ENCODE results near the gene CYP1A2.
"Not testable (repeated sequence)": the region's sequence is repeated elsewhere in the genome, so short reads cannot be mapped to it uniquely, and the experiment has no call there.

CYP1A2 gene

DNA sequence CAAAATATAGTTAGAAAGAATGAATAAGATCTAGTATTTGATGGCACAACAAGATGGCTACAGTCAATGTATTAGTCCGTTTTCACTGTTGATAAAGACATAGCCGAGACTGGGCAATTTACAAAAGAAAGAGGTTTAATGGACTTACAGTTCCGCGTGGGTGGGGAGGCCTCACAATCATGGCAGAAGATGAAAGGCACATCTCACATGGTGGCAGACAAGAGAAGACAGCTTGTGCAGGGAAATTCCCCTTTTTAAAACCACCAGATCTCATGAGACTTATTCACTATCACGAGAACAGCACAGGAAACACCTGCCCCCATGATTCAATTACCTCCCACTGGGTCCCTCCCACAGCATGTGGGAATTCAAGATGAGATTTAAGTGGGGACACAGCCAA lies 10.4 kb upstream of the CYP1A2 start:
- DNase-seq (ENCODE audit: low read depth in 2 of 2) = not testable (repeated sequence)

DNA sequence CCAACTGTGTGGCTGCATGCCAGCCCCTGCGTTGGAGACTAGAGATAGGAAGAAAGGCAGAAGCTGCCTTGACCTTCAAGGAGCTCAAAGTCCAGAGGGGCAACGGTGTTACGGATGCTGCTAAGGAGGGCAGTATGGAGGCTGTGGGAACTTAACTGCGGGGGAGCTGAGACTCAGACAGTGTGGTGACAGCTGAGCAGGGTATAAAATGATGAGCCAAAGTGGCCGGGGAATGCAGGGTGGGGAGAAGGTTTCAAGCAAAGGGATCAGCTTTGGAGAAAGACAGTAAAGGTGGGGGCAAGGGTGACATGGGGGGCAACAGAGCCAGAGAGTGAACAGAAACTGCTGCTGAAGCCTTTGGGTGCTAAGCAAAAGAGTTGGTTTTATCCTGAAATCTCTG lies 6.2 kb upstream of the CYP1A2 start:
- no peak for DNase-seq (ENCODE audit: low read depth in 2 of 2)

- no peak for DNase-seq (ENCODE audit: low read depth in 2 of 2)
These were observed 2.3 kb upstream of the CYP1A2 start for GRCh38 chr15:74746389-74746788.

DNA sequence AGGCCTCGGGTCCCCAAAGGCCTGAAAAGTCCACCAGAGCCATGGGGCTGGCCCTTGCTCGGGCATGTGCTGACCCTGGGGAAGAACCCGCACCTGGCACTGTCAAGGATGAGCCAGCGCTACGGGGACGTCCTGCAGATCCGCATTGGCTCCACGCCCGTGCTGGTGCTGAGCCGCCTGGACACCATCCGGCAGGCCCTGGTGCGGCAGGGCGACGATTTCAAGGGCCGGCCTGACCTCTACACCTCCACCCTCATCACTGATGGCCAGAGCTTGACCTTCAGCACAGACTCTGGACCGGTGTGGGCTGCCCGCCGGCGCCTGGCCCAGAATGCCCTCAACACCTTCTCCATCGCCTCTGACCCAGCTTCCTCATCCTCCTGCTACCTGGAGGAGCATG lies 1.2 kb downstream of the CYP1A2 start:
- DNase-seq (ENCODE audit: low read depth in 2 of 2) = no peak

GRCh38 chr15:74750751-74751150 lies 2.1 kb downstream of the CYP1A2 start:
- no peak for DNase-seq (ENCODE audit: low read depth in 2 of 2)

GRCh38 chr15:74752011-74752410 lies 3.4 kb downstream of the CYP1A2 start:
- no peak for DNase-seq (ENCODE audit: low read depth in 2 of 2)

DNA sequence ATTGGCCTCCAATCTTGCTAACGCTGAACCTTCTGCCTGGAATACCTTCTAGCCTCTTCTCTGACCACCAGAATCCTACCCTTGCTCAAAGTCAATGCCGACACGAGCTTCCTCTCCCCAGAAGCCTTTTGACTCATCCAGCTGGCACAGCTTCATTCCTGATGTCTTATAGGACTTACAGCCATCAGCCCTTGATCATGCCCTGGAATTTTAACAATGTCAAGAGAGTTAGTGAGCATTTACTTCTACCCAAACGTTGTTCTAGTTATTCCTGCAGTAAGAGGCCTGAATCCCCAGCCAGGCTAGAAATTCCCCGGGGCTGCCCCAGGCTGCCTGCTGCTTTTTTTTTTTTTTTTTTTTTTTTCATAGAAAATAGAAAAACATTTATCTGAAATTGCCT lies 3.9 kb downstream of the CYP1A2 start:
- DNase-seq (ENCODE audit: low read depth in 2 of 2) = no peak

- no peak for DNase-seq (ENCODE audit: low read depth in 2 of 2)
These were observed 6.1 kb downstream of the CYP1A2 start for GRCh38 chr15:74754593-74755215.

- DNase-seq (ENCODE audit: low read depth in 2 of 2) = no peak
These were observed 10.1 kb downstream of the CYP1A2 start for GRCh38 chr15:74758736-74759135.

DNA sequence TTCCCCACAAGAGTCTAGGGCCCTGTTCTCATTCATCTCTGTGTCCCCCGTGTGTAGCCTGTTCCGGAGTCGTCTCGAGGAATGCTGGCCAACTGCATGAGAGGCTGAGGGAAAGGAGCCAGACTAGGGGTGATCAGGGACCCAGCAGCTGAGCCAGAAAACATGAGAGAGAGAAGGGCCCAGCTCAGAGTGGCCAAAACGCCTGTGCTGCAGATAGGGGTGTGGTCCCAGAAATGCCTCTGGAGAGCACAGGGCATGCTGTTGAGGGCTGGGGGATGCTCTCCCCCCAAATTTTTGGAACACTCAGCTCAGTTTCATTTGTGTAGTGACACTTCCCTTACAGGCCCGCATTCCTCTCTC lies 14.1 kb downstream of the CYP1A2 start:
- no peak for DNase-seq (ENCODE audit: low read depth in 2 of 2)

DNA sequence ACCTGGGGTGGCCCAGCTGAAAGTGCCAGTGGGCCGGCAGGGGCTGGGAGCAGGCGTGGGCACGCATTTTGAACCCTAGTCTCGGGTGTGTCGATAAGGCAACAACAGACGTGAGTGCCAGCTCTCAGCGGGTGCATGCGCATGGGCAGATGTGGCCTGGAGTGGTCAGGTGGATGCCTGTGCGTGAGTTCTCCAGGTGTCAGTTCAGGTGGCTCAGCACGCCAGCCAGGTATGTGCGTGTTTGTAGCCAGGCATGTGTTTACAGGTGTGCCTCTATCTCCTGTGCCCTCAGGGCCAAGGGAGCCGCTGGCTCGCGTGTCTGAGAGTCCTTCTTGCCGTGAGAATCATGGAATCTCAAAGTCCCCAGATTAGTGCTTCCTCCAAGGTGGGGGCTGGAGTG lies 14.8 kb downstream of the CYP1A2 start:
- no peak for DNase-seq (ENCODE audit: low read depth in 2 of 2)

DNA sequence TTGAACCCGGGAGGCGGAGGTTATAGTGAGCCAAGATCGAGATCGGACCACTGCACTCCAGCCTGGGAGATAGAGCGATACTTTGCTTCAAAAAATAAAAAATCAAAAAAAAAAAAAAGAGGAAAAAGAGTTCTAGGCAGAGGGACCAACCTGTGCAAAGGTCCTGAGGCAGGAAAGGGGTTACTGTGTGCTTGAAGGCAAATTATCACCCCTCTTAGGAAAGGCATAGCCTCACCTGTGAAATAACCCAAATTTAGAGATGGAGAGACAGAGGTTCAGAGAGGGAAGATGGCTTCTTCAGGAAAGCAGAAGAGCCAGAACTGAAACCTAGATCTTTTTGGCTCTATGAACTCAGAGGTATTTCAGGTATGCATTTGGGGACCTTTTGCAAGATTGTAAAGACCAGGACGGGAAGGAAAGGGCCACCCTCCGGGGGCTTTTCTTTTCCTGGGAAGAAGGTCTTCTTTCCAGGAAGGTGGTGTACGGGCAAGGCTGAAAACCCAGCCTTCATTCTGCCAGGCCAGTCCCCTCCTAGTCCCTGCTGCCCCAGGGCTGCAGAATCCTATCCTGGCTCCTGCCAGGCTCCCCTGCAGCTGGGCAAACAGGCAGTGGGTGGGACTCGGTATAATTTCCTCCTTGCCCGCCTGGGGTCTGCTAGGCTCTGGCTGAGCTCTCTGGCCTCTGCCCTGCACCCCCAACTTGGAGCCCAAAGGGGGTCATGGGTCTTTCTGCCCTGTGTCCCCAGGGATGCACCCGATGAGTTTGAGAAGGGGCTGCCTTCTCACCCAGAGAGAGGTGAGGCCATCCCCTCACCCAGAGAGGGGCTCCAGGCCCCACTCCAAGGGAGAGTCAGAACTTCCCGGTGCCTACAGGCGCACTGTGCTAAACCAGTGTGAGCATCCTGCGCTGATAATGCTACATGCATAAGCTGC lies 18.8 kb downstream of the CYP1A2 start:
- no peak for DNase-seq (ENCODE audit: low read depth in 2 of 2)

DNA sequence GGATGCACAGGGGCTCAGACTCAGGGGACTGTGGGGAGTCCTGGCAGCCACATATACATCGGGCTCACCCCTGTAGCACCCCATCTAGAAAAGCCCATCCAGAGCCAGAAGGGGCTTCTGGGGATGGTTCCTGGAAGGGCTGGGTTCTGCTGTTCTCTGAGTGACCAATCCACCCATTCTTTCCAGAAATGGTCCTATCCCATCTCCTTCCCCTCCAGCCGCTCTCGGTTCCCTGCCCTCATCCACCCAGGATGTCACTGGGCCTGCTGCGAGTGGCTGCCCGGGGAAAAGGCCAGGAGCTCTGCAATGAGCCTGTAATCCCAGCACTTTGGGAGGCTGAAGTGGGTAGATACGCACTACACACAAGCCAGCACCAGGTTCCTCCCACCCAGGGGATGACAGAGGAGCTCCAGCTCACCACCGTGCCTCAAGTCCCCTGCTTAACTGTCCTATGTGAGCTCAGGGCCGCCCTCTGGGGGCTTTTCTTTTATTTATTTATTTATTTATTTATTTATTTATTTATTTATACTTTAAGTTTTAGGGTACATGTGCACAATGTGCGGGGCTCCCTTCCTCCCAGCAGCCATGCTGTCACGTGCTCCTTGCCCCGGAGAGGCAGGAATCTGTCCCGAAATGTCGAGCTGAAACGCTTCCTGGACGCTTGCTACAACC lies 19.6 kb downstream of the CYP1A2 start:
- DNase-seq (ENCODE audit: low read depth in 2 of 2) = no peak

- DNase-seq (ENCODE audit: low read depth in 2 of 2) = no peak
These were observed 20.2 kb downstream of the CYP1A2 start for GRCh38 chr15:74768771-74769342.

GRCh38 chr15:74769463-74770025 lies 20.9 kb downstream of the CYP1A2 start:
- no peak for DNase-seq (ENCODE audit: low read depth in 2 of 2)

DNA sequence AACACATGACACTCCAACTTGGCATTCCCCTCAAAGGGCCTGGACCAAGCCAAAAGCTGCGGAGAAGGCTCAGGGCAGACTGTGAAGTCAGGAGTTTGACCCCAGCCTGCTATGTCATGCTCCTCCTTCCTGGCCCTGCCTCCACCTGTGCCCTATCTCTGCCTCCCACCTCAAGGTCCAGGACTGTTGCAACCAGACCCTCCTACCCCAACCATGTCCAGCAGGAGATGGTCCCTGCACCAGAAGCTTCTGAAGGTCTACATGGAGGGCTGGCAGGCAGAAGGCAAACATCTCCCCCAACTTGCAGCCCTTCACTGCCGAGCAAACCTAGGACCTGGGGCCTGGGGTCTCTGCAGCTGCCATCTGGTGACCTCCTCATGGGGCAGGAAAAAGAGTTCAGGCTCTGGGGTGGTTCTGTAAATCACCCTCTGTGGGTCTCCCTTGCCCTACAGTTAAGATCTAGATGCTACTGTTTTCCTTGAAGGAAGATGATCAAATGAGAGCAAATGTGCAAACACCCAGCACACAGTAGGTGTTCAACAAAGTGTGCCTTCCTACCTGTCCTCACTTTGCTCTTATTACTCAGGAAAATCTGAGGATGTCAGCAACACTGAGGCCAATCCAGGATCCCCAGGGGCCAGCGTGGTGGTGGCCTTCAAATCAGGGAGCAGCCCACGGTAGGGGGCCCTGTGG lies 21.7 kb downstream of the CYP1A2 start:
- DNase-seq (ENCODE audit: low read depth in 2 of 2) = no peak

DNA sequence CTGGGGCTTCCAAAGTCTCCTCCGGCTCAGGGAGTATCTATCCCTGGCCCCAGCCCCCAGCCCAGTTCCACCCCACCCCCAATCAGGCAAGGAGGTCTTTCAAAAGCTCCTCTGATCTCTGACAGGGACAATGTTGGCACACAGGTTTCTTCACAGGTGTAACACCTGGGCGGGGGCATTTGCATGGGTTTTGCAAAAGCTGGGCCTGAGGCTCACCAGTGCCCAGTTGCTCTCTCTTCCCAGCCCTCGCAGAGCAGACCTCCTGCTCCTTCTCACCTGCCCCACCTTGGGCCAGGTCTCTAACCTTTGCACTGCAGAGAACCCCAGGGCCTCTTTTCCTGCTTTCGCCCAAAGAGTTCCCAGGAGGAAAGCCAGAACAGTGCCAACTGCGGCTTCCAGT lies 24.7 kb downstream of the CYP1A2 start:
- no peak for DNase-seq (ENCODE audit: low read depth in 2 of 2)

DNA sequence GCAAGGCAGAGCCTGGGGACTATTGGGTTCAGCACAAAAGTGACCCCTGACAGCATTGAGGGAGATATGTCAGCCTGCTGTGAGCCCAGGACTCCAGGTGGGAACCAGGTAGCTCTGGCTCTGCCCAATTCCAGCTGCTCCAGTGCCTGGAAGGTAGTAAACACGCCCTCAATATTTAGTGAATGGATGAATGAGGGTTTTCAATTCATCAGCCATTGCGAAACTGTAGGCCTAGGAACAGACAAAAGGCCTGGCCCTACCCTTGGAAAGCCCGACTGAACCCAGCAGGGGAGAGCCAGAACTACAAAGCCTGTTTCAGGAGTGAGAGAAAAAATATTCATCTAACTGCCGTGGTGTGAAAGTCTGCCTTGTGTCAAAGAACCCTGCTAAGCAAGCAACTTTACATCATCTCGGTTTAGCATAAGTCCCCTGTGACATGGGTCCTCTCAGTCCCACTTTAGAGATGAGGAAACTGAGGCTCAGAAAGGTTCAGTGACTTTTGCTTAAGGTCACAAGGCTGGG lies 25.1 kb downstream of the CYP1A2 start:
- no peak for DNase-seq (ENCODE audit: low read depth in 2 of 2)

- no peak for DNase-seq (ENCODE audit: low read depth in 2 of 2)
These were observed 26.5 kb downstream of the CYP1A2 start for GRCh38 chr15:74775132-74775562.

- no peak for DNase-seq (ENCODE audit: low read depth in 2 of 2)
These were observed 27.2 kb downstream of the CYP1A2 start for GRCh38 chr15:74775894-74776293.
